Gastroesophageal sphincter (tissue), 4 donors: Measurements from ENCODE around the gene DNAAF8. TPM values are rescaled to one million over a fixed set of nuclear protein-coding genes. Genes with fewer than 3 reads are reported as not detected.

Source experiments
- ATAC-seq: fragments of 150-250 bp; one replicate; pipeline ENCODE4 v1.9.1; 2016; ENCODE audit warnings: mild to moderate bottlenecking, moderate library complexity
- H3K27ac ChIP-seq, 4 donors: fragments of 200-600 bp; sonication (generic) in 3 of 4; 1 replicate in 3 of 4; 2 replicates in 1 of 4; pipeline ENCODE4 v1.5.1; 2016 to 2019
- H3K27me3 ChIP-seq: fragments of 200-600 bp; sonication (generic); one replicate; pipeline ENCODE4 v1.5.1; 2019
- H3K36me3 ChIP-seq, 2 donors: fragments of 200-600 bp; sonication (generic); one replicate each; pipeline ENCODE4 v1.5.1; 2019; ENCODE audit warnings: control low read depth in 1 of 2
- H3K4me1 ChIP-seq, 3 donors: fragments of 200-600 bp; sonication (generic); 1 replicate in 2 of 3; 2 replicates in 1 of 3; pipeline ENCODE4 v1.5.1; 2016 to 2019; ENCODE audit warnings: control low read depth in 2 of 3
- H3K4me3 ChIP-seq, 2 donors: fragments of 200-600 bp; sonication (generic); one replicate each; pipeline ENCODE4 v1.5.1; 2019; ENCODE audit warnings: mild to moderate bottlenecking in 1 of 2, moderate library complexity in 1 of 2
- H3K9me3 ChIP-seq, 3 donors: fragments of 200-600 bp; sonication (generic); one replicate each; pipeline ENCODE4 v1.5.1; 2017 to 2019; ENCODE audit warnings: control low read depth in 2 of 3
- EP300 ChIP-seq: sonication (generic); formaldehyde crosslinking; IDR thresholded peaks from one replicate; pipeline ENCODE4 v1.6.1; 2017; ENCODE audit warnings: antibody characterized with exemption, mild to moderate bottlenecking
- POLR2A ChIP-seq, 2 donors: fragments of 450-650 bp; IDR thresholded peaks; one replicate each; pipeline ENCODE4 v1.6.1; 2017; ENCODE audit warnings: antibody characterized with exemption in 2 of 2, mild to moderate bottlenecking in 2 of 2, moderate library complexity in 1 of 2
- POLR2AphosphoS5 ChIP-seq: sonication (generic); formaldehyde crosslinking; IDR thresholded peaks from one replicate; pipeline ENCODE4 v1.6.1; 2017; ENCODE audit warnings: antibody characterized with exemption
- WGBS, 2 donors: methylation state at CpG; one replicate each; pipeline ENCODE4 v1.1.5; 2018; ENCODE audit warnings: low coverage in 1 of 2; 5-methylcytosine and 5-hydroxymethylcytosine counted together
- small RNA-seq, 4 donors: library from RNA; depleted of rRNA; stranded (forward); fragments of <200 nt; gene quantifications; one replicate each; pipeline ENCODE3, GENCODE V24; 2016
- total RNA-seq, 4 donors: library from RNA; depleted of rRNA; stranded (reverse); fragments of >200 nt; gene quantifications; one replicate each; pipeline ENCODE4 v1.1.0, GENCODE V29; 2016
- TF ChIP-seq, protein P1 (sequence below), 4 experiments: fragments of 200-600 bp in 2 of 4; fragments of 450-650 bp in 2 of 4; sonication (generic) in 1 of 4; IDR thresholded peaks; one replicate each; pipeline ENCODE4 v1.5.1; 2017 to 2019; ENCODE audit warnings: antibody characterized with exemption in 4 of 4, mild to moderate bottlenecking in 2 of 4, moderate library complexity in 2 of 4

Gene DNAAF8
- total RNA-seq, 4 donors from 2014 or later: 0.54 to 0.89 (median 0.65) TPM

DNA sequence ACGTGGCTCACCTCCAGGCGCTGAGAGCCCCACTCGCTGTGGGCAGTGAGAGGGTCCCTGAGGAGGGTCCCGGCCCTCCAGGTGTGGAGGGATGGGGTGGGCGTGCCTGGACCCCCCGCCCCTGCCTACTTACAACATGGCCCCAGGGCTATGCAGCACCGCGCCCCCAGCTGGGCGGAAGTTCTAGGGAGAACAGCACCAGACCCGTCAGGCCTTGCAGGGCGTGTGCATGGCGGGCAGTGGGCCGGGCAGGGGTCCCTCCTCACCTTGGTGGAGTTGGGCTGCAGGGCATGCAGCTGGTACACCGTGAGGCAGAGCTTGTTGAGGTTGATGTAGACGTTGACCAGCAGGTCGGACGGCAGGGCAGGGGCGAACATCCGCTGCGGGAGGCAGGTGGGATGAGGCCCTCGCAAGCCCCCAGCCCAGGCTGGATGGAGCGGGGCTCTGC lies 63.5 kb downstream of the DNAAF8 start:
- no CpG with 5 or more reads among the region's 22 CpGs for whole genome bisulfite sequencing, 2 donors
- Histone ChIP-seq H3K27ac (no peak overlapping the region), H3K4me1 (peaks cover 0 to 22% (median 10%) of the 10 kb centered on the region in 3 donors), H3K36me3 (peaks cover 0 to 49% of the 10 kb centered on the region in 2 donors), H3K4me3 (no peak overlapping the region), H3K9me3 (no peaks in the 10 kb centered on the region), H3K27me3 (no peaks in the 10 kb centered on the region)
- TF ChIP-seq POLR2A (IDR thresholded peaks at IDR 0.05) (no peak), EP300 (no peak), POLR2AphosphoS5 (no peak)
- TF ChIP-seq, protein P1, sequence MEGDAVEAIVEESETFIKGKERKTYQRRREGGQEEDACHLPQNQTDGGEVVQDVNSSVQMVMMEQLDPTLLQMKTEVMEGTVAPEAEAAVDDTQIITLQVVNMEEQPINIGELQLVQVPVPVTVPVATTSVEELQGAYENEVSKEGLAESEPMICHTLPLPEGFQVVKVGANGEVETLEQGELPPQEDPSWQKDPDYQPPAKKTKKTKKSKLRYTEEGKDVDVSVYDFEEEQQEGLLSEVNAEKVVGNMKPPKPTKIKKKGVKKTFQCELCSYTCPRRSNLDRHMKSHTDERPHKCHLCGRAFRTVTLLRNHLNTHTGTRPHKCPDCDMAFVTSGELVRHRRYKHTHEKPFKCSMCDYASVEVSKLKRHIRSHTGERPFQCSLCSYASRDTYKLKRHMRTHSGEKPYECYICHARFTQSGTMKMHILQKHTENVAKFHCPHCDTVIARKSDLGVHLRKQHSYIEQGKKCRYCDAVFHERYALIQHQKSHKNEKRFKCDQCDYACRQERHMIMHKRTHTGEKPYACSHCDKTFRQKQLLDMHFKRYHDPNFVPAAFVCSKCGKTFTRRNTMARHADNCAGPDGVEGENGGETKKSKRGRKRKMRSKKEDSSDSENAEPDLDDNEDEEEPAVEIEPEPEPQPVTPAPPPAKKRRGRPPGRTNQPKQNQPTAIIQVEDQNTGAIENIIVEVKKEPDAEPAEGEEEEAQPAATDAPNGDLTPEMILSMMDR (IDR thresholded peaks at IDR 0.05): no peak
- ATAC-seq: no peak

- peaks cover 0 to 49% of the 10 kb centered on the region in 2 donors for H3K36me3 ChIP-seq
- WGBS, 2 donors: 92% methylated on average over 7 of the region's 16 CpGs; no CpG with 5 or more reads in 1 of the 2 donors
- no peak for TF ChIP-seq EP300
- H3K27ac ChIP-seq: no peak overlapping the region
- H3K4me3 ChIP-seq: no peak overlapping the region
- H3K9me3 ChIP-seq: no peaks in the 10 kb centered on the region
- no peaks in the 10 kb centered on the region for H3K27me3 ChIP-seq
- H3K4me1 ChIP-seq: peaks cover 0 to 28% (median 12%) of the 10 kb centered on the region in 3 donors
- ATAC-seq: no peak
These were observed 64.1 kb downstream of the DNAAF8 start for GRCh38 chr16:4798456-4798855.

Small RNAs within 50 kb of the gene (small RNA-seq; reads per million reads assigned to genes)
- gene RF00017: 0 reads per million in 4 donors

Other genes with a start within 250 kb of the DNAAF8 start
- 10 to 100 TPM; 13.2 to 31.5 (median 18.7) TPM for gene CDIP1, start 195.8 kb upstream of the DNAAF8 start, total RNA-seq
- gene C16orf96, start 178.2 kb upstream of the DNAAF8 start, total RNA-seq: under 1 TPM in 1 of 4 donors, not detected in 3; 0.40 TPM
- 10 to 100 TPM in 3 of 4 donors, 1 to 10 TPM in 1; 5.9 to 24.0 (median 14.3) TPM for gene UBALD1, start 119.6 kb upstream of the DNAAF8 start, total RNA-seq
- gene MGRN1, start 109.7 kb upstream of the DNAAF8 start, total RNA-seq: 10 to 100 TPM; 29.2 to 67.0 (median 40.5) TPM
- 10 to 100 TPM; 14.8 to 26.3 (median 21.4) TPM for gene NUDT16L1, start 41.0 kb upstream of the DNAAF8 start, total RNA-seq
- 10 to 100 TPM; 23.3 to 47.8 (median 27.6) TPM for gene ANKS3, start 266 bp upstream of the DNAAF8 start, total RNA-seq
- gene ZNF500, start 32.6 kb downstream of the DNAAF8 start, total RNA-seq: 10 to 100 TPM; 12.6 to 15.8 (median 13.8) TPM
- not detected for gene SEPTIN12, start 53.8 kb downstream of the DNAAF8 start, total RNA-seq
- gene SMIM22, start 60.8 kb downstream of the DNAAF8 start, total RNA-seq: not detected
- gene ROGDI, start 68.1 kb downstream of the DNAAF8 start, total RNA-seq: 10 to 100 TPM; 37.6 to 85.9 (median 62.6) TPM
- 100 to 1,000 TPM in 2 of 4 donors, 10 to 100 TPM in 2; 86.0 to 129 (median 97.0) TPM for gene GLYR1, start 112.8 kb downstream of the DNAAF8 start, total RNA-seq
- 10 to 100 TPM; 22.8 to 46.2 (median 28.0) TPM for gene UBN1, start 112.9 kb downstream of the DNAAF8 start, total RNA-seq
- gene PPL, start 202.6 kb downstream of the DNAAF8 start, total RNA-seq: 10 to 100 TPM; 53.7 to 82.5 (median 76.5) TPM
- gene SEC14L5, start 223.8 kb downstream of the DNAAF8 start, total RNA-seq: 1 to 10 TPM in 1 of 4 donors, under 1 TPM in 3; 0.16 to 1.3 (median 0.75) TPM